B cell (primary cell): ENCODE results near the gene ZACN. TPM values are rescaled to one million over a fixed set of nuclear protein-coding genes. Genes with fewer than 3 reads are reported as not detected.

Source experiments
- ATAC-seq: fragments of 200-7000 bp; cut with Tn5 transposase; one replicate; pipeline ENCODE4 v1.10.0; 2021; ENCODE audit warnings: low read depth, mild to moderate bottlenecking, moderate number of reproducible peaks, moderate library complexity
- CTCF ChIA-PET: fragments of 350-600 bp; sonication (Branson Sonifier 250); formaldehyde crosslinking; loops from one replicate; lab custom pipeline; 2021; ENCODE audit warnings: antibody characterized with exemption, inconsistent platforms; lab: Charles Lee
- POLR2A ChIA-PET: fragments of 350-600 bp; sonication (Branson Sonifier 250); formaldehyde crosslinking; loops from one replicate; lab custom pipeline; 2021; ENCODE audit warnings: antibody characterized with exemption; lab: Charles Lee
- DNase-seq: peaks from one replicate; pipeline ENCODE4 v3.0.0; 2013
- H2AFZ ChIP-seq: 2 replicates; pipeline ENCODE4 v1.6.1; 2012; ENCODE audit warnings: mild to moderate bottlenecking, low read depth, low read length; ENCODE audit not compliant: insufficient read depth, poor library complexity, severe bottlenecking
- H3K27ac ChIP-seq, 2 donors: 1 replicate in 1 of 2; 2 replicates in 1 of 2; pipeline ENCODE4 v1.5.1; 2012 to 2013; ENCODE audit warnings: low read length in 2 of 2, mild to moderate bottlenecking in 2 of 2, moderate library complexity in 1 of 2
- H3K27me3 ChIP-seq, 4 experiments: fragments of 200-600 bp in 1 of 4; sonication (generic) in 1 of 4; replicated peaks in 1 of 4; 1 replicate in 2 of 4; 2 replicates in 2 of 4; pipeline versions ENCODE4 v1.6.1 to v1.7.0; 2013 to 2016; ENCODE audit warnings: low read length in 3 of 4, mild to moderate bottlenecking in 2 of 4, mixed read lengths in 1 of 4, moderate library complexity in 1 of 4; ENCODE audit not compliant: insufficient read depth in 4 of 4, control insufficient read depth in 3 of 4; ENCODE audit errors: control extremely low read depth in 1 of 4
- H3K36me3 ChIP-seq, 2 experiments: replicated peaks in 1 of 2; 1 replicate in 1 of 2; 2 replicates in 1 of 2; pipeline versions ENCODE4 v1.6.1 to v1.7.1; 2013; ENCODE audit warnings: low read length in 1 of 2; ENCODE audit not compliant: insufficient read depth in 2 of 2, control insufficient read depth in 1 of 2; ENCODE audit errors: control extremely low read depth in 1 of 2, extremely low read depth in 1 of 2
- H3K4me1 ChIP-seq, 2 donors: fragments of 200-600 bp in 1 of 2; sonication (generic) in 1 of 2; 1 replicate in 1 of 2; 2 replicates in 1 of 2; pipeline versions ENCODE4 v1.5.1 to v1.6.1; 2013 to 2017; ENCODE audit warnings: low read length in 2 of 2; ENCODE audit not compliant: control insufficient read depth in 2 of 2, insufficient read depth in 2 of 2
- H3K4me2 ChIP-seq: replicated peaks from 2 replicates; pipeline ENCODE3; 2012; ENCODE audit warnings: mild to moderate bottlenecking, low read depth, low read length; ENCODE audit not compliant: poor library complexity, severe bottlenecking
- H3K4me3 ChIP-seq, 5 experiments: fragments of 200-600 bp in 1 of 5; sonication (generic) in 1 of 5; 1 replicate in 3 of 5; 2 replicates in 2 of 5; pipeline versions ENCODE4 v1.5.1 to v1.7.0; 2011 to 2016; ENCODE audit warnings: low read length in 4 of 5, mild to moderate bottlenecking in 4 of 5, low read depth in 2 of 5, control low read depth in 1 of 5, moderate library complexity in 1 of 5; ENCODE audit not compliant: insufficient read depth in 1 of 5; ENCODE audit errors: control extremely low read depth in 1 of 5, extremely low read depth in 1 of 5
- H3K79me2 ChIP-seq: fragments of 200-600 bp; sonication (generic); one replicate; pipeline ENCODE4 v1.6.0; 2016; ENCODE audit warnings: low read length; ENCODE audit not compliant: control insufficient read depth, insufficient read depth
- H3K9ac ChIP-seq: fragments of 200-600 bp; sonication (generic); 2 replicates; pipeline ENCODE4 v1.6.1; 2017; ENCODE audit warnings: mild to moderate bottlenecking, low read length, moderate library complexity
- H3K9me3 ChIP-seq, 3 donors: one replicate each; pipeline versions ENCODE4 v1.6.1 to v1.7.1; 2013; ENCODE audit warnings: low read length in 2 of 3; ENCODE audit not compliant: control insufficient read depth in 2 of 3, insufficient read depth in 1 of 3; ENCODE audit errors: control extremely low read depth in 1 of 3
- H4K20me1 ChIP-seq: 2 replicates; pipeline ENCODE4 v1.6.0; 2012; ENCODE audit warnings: mild to moderate bottlenecking, low read length; ENCODE audit not compliant: insufficient read depth, control insufficient read depth, poor library complexity, severe bottlenecking
- H3K27ac Mint-ChIP-seq: one replicate; pipeline ENCODE4 v1.8.0; 2021; ENCODE audit warnings: mixed read lengths
- H3K27me3 Mint-ChIP-seq: one replicate; pipeline ENCODE4 v1.8.0; 2021; ENCODE audit warnings: mixed read lengths
- H3K4me1 Mint-ChIP-seq: one replicate; pipeline ENCODE4 v1.8.0; 2021; ENCODE audit warnings: mixed read lengths
- H3K4me3 Mint-ChIP-seq: one replicate; pipeline ENCODE4 v1.8.0; 2021; ENCODE audit warnings: mixed read lengths
- H3K9me3 Mint-ChIP-seq: one replicate; pipeline ENCODE4 v1.8.0; 2022; ENCODE audit warnings: mixed read lengths; ENCODE audit not compliant: insufficient read depth
- EZH2 ChIP-seq: IDR thresholded peaks from 2 replicates; pipeline ENCODE4 v1.6.1; 2012; ENCODE audit warnings: borderline replicate concordance, low read depth, mild to moderate bottlenecking, moderate library complexity, low read length; ENCODE audit not compliant: insufficient read depth, poor library complexity, severe bottlenecking
- WGBS: methylation state at CpG from one replicate; pipeline ENCODE4 v1.1.5; 2013; ENCODE audit warnings: missing lambda C conversion rate; ENCODE audit not compliant: insufficient coverage; 5-methylcytosine and 5-hydroxymethylcytosine counted together
- intact Hi-C: fragments of 100-400 bp; cut with micrococcal nuclease; formaldehyde crosslinking; loops from one replicate; pipeline ENCODE4 v1.10.0; 2022
- polyA plus RNA-seq: library from polyadenylated mRNA; depleted of rRNA; stranded (reverse); fragments of >200 nt; gene quantifications from 2 replicates; pipeline ENCODE4 v1.2.3, GENCODE V29; 2012
- total RNA-seq, 2 donors: library from RNA; stranded (reverse); fragments of 120-200 nt in 1 of 2; gene quantifications; 1 replicate in 1 of 2; 2 replicates in 1 of 2; pipeline versions ENCODE4 v1.2.3 to v1.2.4, GENCODE V29; 2013 to 2022
- TF ChIP-seq, protein P1 (sequence below): fragments of 200-600 bp; IDR thresholded peaks from one replicate; pipeline ENCODE4 v1.8.0; 2022; ENCODE audit warnings: antibody characterized with exemption, mild to moderate bottlenecking

ZACN gene
- total and polyA plus RNA-seq, 2 donors (not counting 1 experiment from before 2014, with no cell fraction given) = 0.37 to 0.45 TPM

DNA sequence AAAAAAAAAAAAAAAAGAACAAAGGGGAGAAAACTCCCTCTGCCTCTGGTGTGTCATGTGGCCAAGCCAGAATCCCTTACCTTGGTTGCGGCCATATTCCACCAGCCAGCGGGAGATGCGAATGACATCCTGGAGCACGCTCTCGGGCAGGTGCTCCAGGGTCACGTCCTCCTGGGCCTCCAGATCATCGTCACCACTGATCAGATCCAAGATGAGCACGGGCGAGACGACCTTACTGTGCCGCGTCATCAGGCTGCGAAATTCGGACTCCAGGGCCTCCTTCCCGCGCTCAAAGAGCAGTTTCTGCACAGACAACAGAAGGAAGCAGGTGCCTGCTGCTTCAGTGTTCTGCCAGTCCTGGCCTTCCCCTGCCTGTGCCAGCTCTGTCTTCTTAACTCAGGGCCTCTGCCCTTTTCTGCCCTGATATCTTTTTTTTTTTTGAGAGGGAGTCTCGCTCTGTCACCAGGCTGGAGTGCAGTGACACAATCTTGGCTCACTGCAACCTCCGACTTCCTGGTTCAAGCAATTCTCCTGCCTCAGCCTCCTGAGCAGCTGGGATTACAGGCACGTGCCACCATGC is 18.8 kb downstream of the ZACN start:
- Histone ChIP-seq H2AFZ (no peak overlapping the region), H3K36me3 (peaks cover 2 to 72% of the 10 kb centered on the region in 2 experiments), H3K9ac (no peak overlapping the region), H3K9me3 (no peaks in the 10 kb centered on the region), H3K27me3 (no peaks in the 10 kb centered on the region), H3K4me1 (peaks cover 5 to 10% of the 10 kb centered on the region in 2 donors), H3K4me2 (no peak overlapping the region), H4K20me1 (no peaks in the 10 kb centered on the region), H3K79me2 (peaks cover 20% of the 10 kb centered on the region), H3K4me3 (no peak overlapping the region), H3K27ac (no peak overlapping the region)
- Mint-ChIP-seq H3K4me1 (peaks cover 10% of the 10 kb centered on the region), H3K9me3 (no peaks in the 10 kb centered on the region), H3K27me3 (no peaks in the 10 kb centered on the region), H3K27ac (no peak overlapping the region), H3K4me3 (no peak overlapping the region)
- 98% methylated on average over 16 of the region's 19 CpGs for WGBS
- DNase-seq (no peak), ATAC-seq (no peak)
- CTCF ChIA-PET = no interaction called here
- intact Hi-C loops = no loop called here
- POLR2A ChIA-PET = no interaction called here
- no peak for TF ChIP-seq EZH2
- TF ChIP-seq, protein P1, sequence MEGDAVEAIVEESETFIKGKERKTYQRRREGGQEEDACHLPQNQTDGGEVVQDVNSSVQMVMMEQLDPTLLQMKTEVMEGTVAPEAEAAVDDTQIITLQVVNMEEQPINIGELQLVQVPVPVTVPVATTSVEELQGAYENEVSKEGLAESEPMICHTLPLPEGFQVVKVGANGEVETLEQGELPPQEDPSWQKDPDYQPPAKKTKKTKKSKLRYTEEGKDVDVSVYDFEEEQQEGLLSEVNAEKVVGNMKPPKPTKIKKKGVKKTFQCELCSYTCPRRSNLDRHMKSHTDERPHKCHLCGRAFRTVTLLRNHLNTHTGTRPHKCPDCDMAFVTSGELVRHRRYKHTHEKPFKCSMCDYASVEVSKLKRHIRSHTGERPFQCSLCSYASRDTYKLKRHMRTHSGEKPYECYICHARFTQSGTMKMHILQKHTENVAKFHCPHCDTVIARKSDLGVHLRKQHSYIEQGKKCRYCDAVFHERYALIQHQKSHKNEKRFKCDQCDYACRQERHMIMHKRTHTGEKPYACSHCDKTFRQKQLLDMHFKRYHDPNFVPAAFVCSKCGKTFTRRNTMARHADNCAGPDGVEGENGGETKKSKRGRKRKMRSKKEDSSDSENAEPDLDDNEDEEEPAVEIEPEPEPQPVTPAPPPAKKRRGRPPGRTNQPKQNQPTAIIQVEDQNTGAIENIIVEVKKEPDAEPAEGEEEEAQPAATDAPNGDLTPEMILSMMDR = no peak

DNA sequence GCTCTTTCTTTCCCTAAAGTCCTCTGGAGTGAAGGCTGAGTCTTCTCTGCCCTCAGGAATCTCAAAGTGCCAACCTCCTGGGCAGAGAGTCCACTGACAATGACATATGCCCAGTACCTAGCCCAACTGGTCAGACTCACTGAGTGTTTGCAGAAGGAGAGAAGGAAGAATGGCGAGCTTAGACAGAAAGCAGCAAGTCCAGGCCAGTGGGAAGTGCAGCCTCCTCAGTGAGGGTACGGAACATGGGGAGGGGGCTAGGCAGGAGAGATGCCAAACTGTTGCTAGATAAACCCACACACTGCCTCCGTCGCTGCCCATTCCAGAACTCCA is 23.9 kb downstream of the ZACN start:
- Histone ChIP-seq H3K4me2 (peak overlapping the region; percentile 80), H3K27ac (peak overlapping the region; percentile 76 to 82), H3K9ac (peak overlapping the region; percentile 90), H2AFZ (peak overlapping the region; percentile 97), H4K20me1 (no peaks in the 10 kb centered on the region), H3K4me1 (peaks cover 11 to 22% of the 10 kb centered on the region in 2 donors), H3K36me3 (peaks cover 0 to 29% of the 10 kb centered on the region in 2 experiments), H3K79me2 (peaks cover 17% of the 10 kb centered on the region), H3K27me3 (no peaks in the 10 kb centered on the region), H3K4me3 (peak overlapping the region; percentile 68 to 93 (median 90)), H3K9me3 (no peaks in the 10 kb centered on the region)
- Mint-ChIP-seq H3K9me3 (no peaks in the 10 kb centered on the region), H3K27ac (peak overlapping the region; percentile 97), H3K4me3 (peak overlapping the region; percentile 97), H3K27me3 (no peaks in the 10 kb centered on the region), H3K4me1 (peaks cover 21% of the 10 kb centered on the region)
- DNase-seq (no peak), ATAC-seq (no peak)
- intact Hi-C loops = loop anchor here (5.0 kb wide), 1 partner anchor 246 kb away; the partner anchor contains the start of gene WBP2
- TF ChIP-seq EZH2 = no peak
- TF ChIP-seq, protein P1 = no peak
- CTCF ChIA-PET = interaction anchor here (1.0 to 2.5 kb wide), 3 partner anchors 23 to 197 kb away, joined by 3 to 11 read pairs (median 6); no protein-coding TSS in a partner anchor
- POLR2A ChIA-PET = interaction anchor here (0.6 kb wide), 2 partner anchors 247 to 923 kb away, joined by 3 to 4 read pairs; no protein-coding TSS in a partner anchor
- 7% methylated on average over 4 of the region's 4 CpGs for WGBS
